ENCODE results near the gene PLD5.

DNA sequence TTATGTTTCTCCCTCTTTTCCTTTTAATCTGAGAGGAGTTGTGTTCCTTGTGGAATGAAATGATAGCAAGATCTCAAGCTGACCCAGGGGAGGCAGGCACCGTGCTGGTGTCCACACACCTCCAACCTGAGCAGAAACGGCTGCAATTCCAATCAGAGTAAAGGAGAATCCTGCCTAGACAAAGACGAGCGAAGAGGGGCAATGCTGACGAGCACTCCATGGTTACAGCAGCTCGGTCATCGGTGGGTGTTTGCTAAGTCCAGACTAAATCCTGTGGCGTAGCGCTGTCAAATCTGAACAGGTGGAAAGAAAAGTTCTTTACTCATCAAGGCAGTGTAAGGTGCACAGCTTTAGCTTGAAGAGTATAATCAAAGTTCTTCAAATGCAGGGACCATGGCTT is 74.8 kb downstream of the PLD5 start:
- TF ChIP-seq, protein P1, sequence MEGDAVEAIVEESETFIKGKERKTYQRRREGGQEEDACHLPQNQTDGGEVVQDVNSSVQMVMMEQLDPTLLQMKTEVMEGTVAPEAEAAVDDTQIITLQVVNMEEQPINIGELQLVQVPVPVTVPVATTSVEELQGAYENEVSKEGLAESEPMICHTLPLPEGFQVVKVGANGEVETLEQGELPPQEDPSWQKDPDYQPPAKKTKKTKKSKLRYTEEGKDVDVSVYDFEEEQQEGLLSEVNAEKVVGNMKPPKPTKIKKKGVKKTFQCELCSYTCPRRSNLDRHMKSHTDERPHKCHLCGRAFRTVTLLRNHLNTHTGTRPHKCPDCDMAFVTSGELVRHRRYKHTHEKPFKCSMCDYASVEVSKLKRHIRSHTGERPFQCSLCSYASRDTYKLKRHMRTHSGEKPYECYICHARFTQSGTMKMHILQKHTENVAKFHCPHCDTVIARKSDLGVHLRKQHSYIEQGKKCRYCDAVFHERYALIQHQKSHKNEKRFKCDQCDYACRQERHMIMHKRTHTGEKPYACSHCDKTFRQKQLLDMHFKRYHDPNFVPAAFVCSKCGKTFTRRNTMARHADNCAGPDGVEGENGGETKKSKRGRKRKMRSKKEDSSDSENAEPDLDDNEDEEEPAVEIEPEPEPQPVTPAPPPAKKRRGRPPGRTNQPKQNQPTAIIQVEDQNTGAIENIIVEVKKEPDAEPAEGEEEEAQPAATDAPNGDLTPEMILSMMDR (IDR thresholded peaks at IDR 0.05; ENCODE audit: low read length) = no peak
- no peak for TF ChIP-seq EZH2 (optimal IDR thresholded peaks at IDR 0.05; ENCODE audit: low read depth, low read length)

All from MM.1S (cell line).